NB4 (cell line): Measurements from ENCODE around the gene SELPLG.

Experiments
- CTCF ChIP-seq: IDR thresholded peaks from one replicate; pipeline ENCODE4 v1.5.1; 2012; ENCODE audit warnings: low read depth, low read length
- MYC ChIP-seq: IDR thresholded peaks from 2 replicates; pipeline ENCODE4 v1.6.1; 2011; ENCODE audit warnings: low read depth, low read length
- POLR2A ChIP-seq: IDR thresholded peaks from 2 replicates; pipeline ENCODE4 v1.6.1; 2011; ENCODE audit warnings: mild to moderate bottlenecking; ENCODE audit not compliant: insufficient read length; ENCODE audit errors: extremely low read depth

GRCh38 chr12:108681317-108681716 lies 47.6 kb upstream of the SELPLG start:
- no peak for TF ChIP-seq POLR2A
- TF ChIP-seq CTCF = no peak
- TF ChIP-seq MYC = no peak
